K562 (cell line): ENCODE results near the gene DYNLT2B. TPM values are rescaled to one million over a fixed set of nuclear protein-coding genes. Genes with fewer than 3 reads are reported as not detected.

Experiments
- ADNP ChIP-seq: fragments of 200-800 bp; sonication (Bioruptor generic); IDR thresholded peaks from 2 replicates; pipeline ENCODE4 v1.6.1; 2016; ENCODE audit warnings: missing genetic modification characterization, missing compliant biosample characterization
- BMI1 ChIP-seq: fragments of 150-350 bp; IDR thresholded peaks from 2 replicates; pipeline ENCODE4 v1.6.1; 2014; ENCODE audit warnings: low read length
- CHD4 ChIP-seq: fragments of 200-600 bp; sonication (generic); IDR thresholded peaks from 3 replicates; pipeline ENCODE4 v1.6.1; 2012; ENCODE audit warnings: low read depth, mild to moderate bottlenecking, mixed read lengths, low read length, inconsistent platforms; ENCODE audit not compliant: insufficient read depth, insufficient replicate concordance, poor library complexity, severe bottlenecking
- CREM ChIP-seq: IDR thresholded peaks from 2 replicates; pipeline ENCODE4 v1.6.1; 2014; ENCODE audit warnings: antibody characterized with exemption, low read depth
- ESRRA ChIP-seq: fragments of 450-650 bp; IDR thresholded peaks from 2 replicates; pipeline ENCODE4 v1.6.1; 2014; ENCODE audit warnings: low read depth, mild to moderate bottlenecking, moderate library complexity, borderline replicate concordance
- GATAD2B ChIP-seq: fragments of 450-650 bp; IDR thresholded peaks from 2 replicates; pipeline ENCODE4 v1.6.1; 2017; ENCODE audit warnings: mild to moderate bottlenecking, borderline replicate concordance
- HCFC1 ChIP-seq: IDR thresholded peaks from 2 replicates; pipeline ENCODE4 v1.6.1; 2012; ENCODE audit warnings: low read depth, low read length, improper control_type of control experiment
- MYBL2 ChIP-seq, 2 experiments: fragments of 450-650 bp in 1 of 2; sonication (generic) in 1 of 2; formaldehyde crosslinking in 1 of 2; IDR thresholded peaks; 2 replicates each; pipeline versions ENCODE4 v1.6.1 to v1.8.1; 2017 to 2022; ENCODE audit warnings: borderline replicate concordance in 1 of 2, inconsistent platforms in 1 of 2, low read depth in 1 of 2, mild to moderate bottlenecking in 1 of 2, missing genetic modification reagents in 1 of 2, moderate library complexity in 1 of 2
- NFIC ChIP-seq: fragments of 450-650 bp; IDR thresholded peaks from 2 replicates; pipeline ENCODE4 v1.6.1; 2017; ENCODE audit warnings: mild to moderate bottlenecking, inconsistent platforms
- POLR2AphosphoS5 ChIP-seq: IDR thresholded peaks from 2 replicates; pipeline ENCODE4 v1.6.1; 2011; ENCODE audit warnings: mild to moderate bottlenecking, low read depth, low read length, moderate library complexity; ENCODE audit not compliant: control insufficient read depth, insufficient read depth
- POLR2H ChIP-seq: IDR thresholded peaks from 2 replicates; pipeline ENCODE4 v1.6.1; 2016; ENCODE audit warnings: missing genetic modification characterization, low read depth, mild to moderate bottlenecking, control low read depth, missing compliant biosample characterization, moderate library complexity
- RBM22 ChIP-seq: fragments of 200-400 bp; formaldehyde crosslinking; IDR thresholded peaks from 2 replicates; pipeline ENCODE4 v1.6.1; 2018; ENCODE audit warnings: low read length, low read depth; ENCODE audit not compliant: poor library complexity, severe bottlenecking
- SLC30A9 ChIP-seq: fragments of 250-450 bp; sonication (Bioruptor Pico); IDR thresholded peaks from 2 replicates; pipeline ENCODE4 v1.8.0; 2022; ENCODE audit warnings: mild to moderate bottlenecking, moderate library complexity
- SMAD1 ChIP-seq: fragments of 150-350 bp; IDR thresholded peaks from 2 replicates; pipeline ENCODE4 v1.6.1; 2014; ENCODE audit warnings: low read length, low read depth; ENCODE audit not compliant: partially characterized antibody
- SRF ChIP-seq, 2 experiments: fragments of 250-450, 450-650 bp in 1 of 2; sonication (Bioruptor Pico) in 1 of 2; sonication (generic) in 1 of 2; formaldehyde crosslinking; IDR thresholded peaks; 2 replicates each; pipeline versions ENCODE4 v1.5.0 to v1.5.1; 2020 to 2022; ENCODE audit warnings: mild to moderate bottlenecking in 1 of 2, missing genetic modification reagents in 1 of 2
- SUPT5H ChIP-seq: fragments of 450-650 bp; IDR thresholded peaks from 2 replicates; pipeline ENCODE4 v1.6.1; 2016
- polyA plus RNA-seq, 8 experiments: library from polyadenylated mRNA; depleted of rRNA in 4 of 8; stranded (reverse) in 5 of 8; unstranded in 3 of 8; fragments of >200 nt; fragmentation: Nextera tagmentation in 2 of 8; fragmentation: Illumina TruSeq in 1 of 8; extraction: Ambion mirVana in 2 of 8; extraction: Trizol in 1 of 8; gene quantifications; 2 replicates each; pipeline versions ENCODE4 v1.2.1 to v1.2.3, GENCODE V29; 2011 to 2014; ENCODE audit warnings: inconsistent platforms in 1 of 8, missing spikeins in 1 of 8
- total RNA-seq, 7 experiments: library from RNA; depleted of rRNA in 6 of 7; stranded (reverse); fragments of >200 nt in 6 of 7; fragmentation: Illumina TruSeq in 2 of 7; extraction: Trizol in 2 of 7; gene quantifications; 2 replicates each; pipeline versions ENCODE4 v1.2.1 to v1.2.3, GENCODE V29; 2011 to 2021; ENCODE audit warnings: low replicate concordance in 1 of 7
- TF ChIP-seq, protein P1 (sequence below): fragments of 200-800 bp; sonication (Bioruptor generic); IDR thresholded peaks from 2 replicates; pipeline ENCODE4 v1.6.1; 2017; ENCODE audit warnings: missing genetic modification characterization, missing compliant biosample characterization
- TF ChIP-seq, protein P2 (sequence below): sonication (generic); formaldehyde crosslinking; IDR thresholded peaks from 2 replicates; pipeline ENCODE4 v1.5.0; 2020; ENCODE audit warnings: missing genetic modification reagents

DYNLT2B gene
- total and polyA plus RNA-seq, 9 of the 15 experiments (the other 6 are each of a cell fraction or from before 2014, with no cell fraction given) = 6.5 to 19.9 (median 8.7) TPM

DNA sequence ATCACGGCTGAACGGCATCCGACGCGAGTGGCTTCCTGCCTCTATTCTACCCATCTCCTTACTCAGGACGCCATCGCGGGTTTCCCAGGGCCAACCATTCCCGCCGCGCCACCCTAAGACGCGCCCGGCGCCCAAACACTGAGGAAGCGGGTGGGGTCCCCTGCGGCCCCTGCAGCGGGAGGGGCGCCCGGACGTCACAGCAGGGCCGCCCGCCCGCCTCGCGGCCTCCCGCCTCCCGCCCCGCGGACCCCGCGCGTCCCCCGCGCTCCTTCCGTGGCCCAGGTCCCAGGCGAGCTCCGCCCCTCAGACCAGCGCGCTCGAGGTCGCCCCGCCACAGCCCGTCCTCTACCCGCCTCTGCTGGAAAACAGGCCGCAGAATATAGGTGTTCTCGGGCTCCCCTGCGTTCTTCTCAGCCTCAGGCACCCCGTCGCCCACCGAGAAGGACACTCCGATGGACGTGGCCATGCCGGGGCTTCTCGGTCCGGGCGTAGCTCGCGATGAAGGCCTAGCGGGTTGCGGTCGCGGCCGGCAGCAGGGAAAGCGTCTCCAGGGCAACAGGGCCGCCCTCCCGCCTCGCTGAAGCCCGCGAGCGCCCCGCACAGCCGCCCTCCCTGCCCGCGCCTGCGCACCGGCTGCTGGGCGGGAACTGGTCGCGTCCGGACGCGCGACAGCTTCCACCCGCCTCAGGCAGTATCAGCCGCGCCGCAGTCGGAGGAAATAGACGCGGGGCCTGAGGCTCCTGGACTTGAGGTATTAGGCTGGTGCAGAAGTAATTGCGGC, at the start of gene DYNLT2B (continued):
- TF ChIP-seq POLR2H (peak; percentile 81), MYBL2 (IDR thresholded peaks at IDR 0.05; ENCODE audit: low read depth) (no peak), MYBL2 (CRISPR knock-in tag; IDR thresholded peaks at IDR 0.05; ENCODE audit: borderline replicate concordance) (no peak), CHD4 (no peak), GATAD2B (peak; percentile 84), ADNP (tag) (no peak), POLR2AphosphoS5 (peak; percentile 86), NFIC (peak; percentile 30; the same call in 1 of the 2 replicates), HCFC1 (peak; percentile 69), SMAD1 (no peak), SLC30A9 (CRISPR knock-in tag) (no peak), CREM (peak; percentile 97), ESRRA (peak; percentile 91; the same call in 1 of the 2 replicates), SRF (CRISPR knock-in tag; IDR thresholded peaks at IDR 0.05) (0 out of 4 replicates have a peak, but pooled peaks of 1 of the 2 experiments have one; percentile 40), SUPT5H (peak; percentile 90), RBM22 (peak; percentile 93), BMI1 (no peak)
- TF ChIP-seq, protein P1, sequence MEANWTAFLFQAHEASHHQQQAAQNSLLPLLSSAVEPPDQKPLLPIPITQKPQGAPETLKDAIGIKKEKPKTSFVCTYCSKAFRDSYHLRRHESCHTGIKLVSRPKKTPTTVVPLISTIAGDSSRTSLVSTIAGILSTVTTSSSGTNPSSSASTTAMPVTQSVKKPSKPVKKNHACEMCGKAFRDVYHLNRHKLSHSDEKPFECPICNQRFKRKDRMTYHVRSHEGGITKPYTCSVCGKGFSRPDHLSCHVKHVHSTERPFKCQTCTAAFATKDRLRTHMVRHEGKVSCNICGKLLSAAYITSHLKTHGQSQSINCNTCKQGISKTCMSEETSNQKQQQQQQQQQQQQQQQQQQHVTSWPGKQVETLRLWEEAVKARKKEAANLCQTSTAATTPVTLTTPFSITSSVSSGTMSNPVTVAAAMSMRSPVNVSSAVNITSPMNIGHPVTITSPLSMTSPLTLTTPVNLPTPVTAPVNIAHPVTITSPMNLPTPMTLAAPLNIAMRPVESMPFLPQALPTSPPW (CRISPR knock-in tag) = peak; percentile 89
- TF ChIP-seq, protein P2, sequence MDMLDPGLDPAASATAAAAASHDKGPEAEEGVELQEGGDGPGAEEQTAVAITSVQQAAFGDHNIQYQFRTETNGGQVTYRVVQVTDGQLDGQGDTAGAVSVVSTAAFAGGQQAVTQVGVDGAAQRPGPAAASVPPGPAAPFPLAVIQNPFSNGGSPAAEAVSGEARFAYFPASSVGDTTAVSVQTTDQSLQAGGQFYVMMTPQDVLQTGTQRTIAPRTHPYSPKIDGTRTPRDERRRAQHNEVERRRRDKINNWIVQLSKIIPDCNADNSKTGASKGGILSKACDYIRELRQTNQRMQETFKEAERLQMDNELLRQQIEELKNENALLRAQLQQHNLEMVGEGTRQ (CRISPR knock-in tag) = no peak
